ENCODE results near the gene FUT3. TPM values are rescaled to one million over a fixed set of nuclear protein-coding genes. Genes with fewer than 3 reads are reported as not detected.

Gene FUT3
- polyA plus RNA-seq, 1 of the 3 experiments (the other 2 are of a cell fraction): not detected

- H3K9ac ChIP-seq: no peak overlapping the region
- no peaks in the 10 kb centered on the region for H3K9me3 ChIP-seq
- H4K20me1 ChIP-seq (ENCODE audit: insufficient read depth): no peaks in the 10 kb centered on the region
- no peaks in the 10 kb centered on the region for H3K36me3 ChIP-seq (replicated peaks in 1 of 2; ENCODE audit: control insufficient read depth in 1 of 2, insufficient read depth in 2 of 2, low read length in 1 of 2)
- no peak overlapping the region for H3K4me2 ChIP-seq
- H3K4me3 ChIP-seq (ENCODE audit: low read depth in 2 of 2, low read length in 1 of 2): no peak overlapping the region
- H3K79me2 ChIP-seq (ENCODE audit: insufficient read depth): no peaks in the 10 kb centered on the region
- no peaks in the 10 kb centered on the region for H3K9me2 ChIP-seq
- no peak overlapping the region for H2AFZ ChIP-seq (ENCODE audit: low read depth)
- TF ChIP-seq TCF12 (IDR thresholded peaks at IDR 0.05) (no peak), TAF1 (IDR thresholded peaks at IDR 0.05; ENCODE audit: borderline replicate concordance, low read depth, low read length) (no peak), EP300 (IDR thresholded peaks at IDR 0.05; ENCODE audit: borderline replicate concordance in 1 of 2, low read depth in 1 of 2, low read length in 1 of 2) (no peak), RFX5 (IDR thresholded peaks at IDR 0.05; ENCODE audit: low read length) (no peak), RCOR1 (IDR thresholded peaks at IDR 0.05; ENCODE audit: low read length) (no peak), EZH2phosphoT487 (IDR thresholded peaks at IDR 0.05; ENCODE audit: borderline replicate concordance, low read depth) (no peak), TEAD4 (IDR thresholded peaks at IDR 0.05; ENCODE audit: borderline replicate concordance, insufficient read depth) (no peak), GABPA (IDR thresholded peaks at IDR 0.05; ENCODE audit: low read depth) (no peak), MXI1 (IDR thresholded peaks at IDR 0.05; ENCODE audit: low read depth, low read length) (no peak), FOXM1 (IDR thresholded peaks at IDR 0.05; ENCODE audit: low read depth) (no peak), CHD2 (IDR thresholded peaks at IDR 0.05; ENCODE audit: low read length, partially characterized antibody) (no peak), USF1 (IDR thresholded peaks at IDR 0.05; ENCODE audit: borderline replicate concordance, low read depth) (no peak)
- TF ChIP-seq, protein P1, sequence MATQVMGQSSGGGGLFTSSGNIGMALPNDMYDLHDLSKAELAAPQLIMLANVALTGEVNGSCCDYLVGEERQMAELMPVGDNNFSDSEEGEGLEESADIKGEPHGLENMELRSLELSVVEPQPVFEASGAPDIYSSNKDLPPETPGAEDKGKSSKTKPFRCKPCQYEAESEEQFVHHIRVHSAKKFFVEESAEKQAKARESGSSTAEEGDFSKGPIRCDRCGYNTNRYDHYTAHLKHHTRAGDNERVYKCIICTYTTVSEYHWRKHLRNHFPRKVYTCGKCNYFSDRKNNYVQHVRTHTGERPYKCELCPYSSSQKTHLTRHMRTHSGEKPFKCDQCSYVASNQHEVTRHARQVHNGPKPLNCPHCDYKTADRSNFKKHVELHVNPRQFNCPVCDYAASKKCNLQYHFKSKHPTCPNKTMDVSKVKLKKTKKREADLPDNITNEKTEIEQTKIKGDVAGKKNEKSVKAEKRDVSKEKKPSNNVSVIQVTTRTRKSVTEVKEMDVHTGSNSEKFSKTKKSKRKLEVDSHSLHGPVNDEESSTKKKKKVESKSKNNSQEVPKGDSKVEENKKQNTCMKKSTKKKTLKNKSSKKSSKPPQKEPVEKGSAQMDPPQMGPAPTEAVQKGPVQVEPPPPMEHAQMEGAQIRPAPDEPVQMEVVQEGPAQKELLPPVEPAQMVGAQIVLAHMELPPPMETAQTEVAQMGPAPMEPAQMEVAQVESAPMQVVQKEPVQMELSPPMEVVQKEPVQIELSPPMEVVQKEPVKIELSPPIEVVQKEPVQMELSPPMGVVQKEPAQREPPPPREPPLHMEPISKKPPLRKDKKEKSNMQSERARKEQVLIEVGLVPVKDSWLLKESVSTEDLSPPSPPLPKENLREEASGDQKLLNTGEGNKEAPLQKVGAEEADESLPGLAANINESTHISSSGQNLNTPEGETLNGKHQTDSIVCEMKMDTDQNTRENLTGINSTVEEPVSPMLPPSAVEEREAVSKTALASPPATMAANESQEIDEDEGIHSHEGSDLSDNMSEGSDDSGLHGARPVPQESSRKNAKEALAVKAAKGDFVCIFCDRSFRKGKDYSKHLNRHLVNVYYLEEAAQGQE (IDR thresholded peaks at IDR 0.05; ENCODE audit: low read depth, low read length): no peak
- H3K4me1 ChIP-seq (ENCODE audit: control insufficient read depth in 1 of 2, insufficient read depth in 2 of 2, low read depth in 1 of 2, low read length in 1 of 2): peaks cover 0 to 28% of the 10 kb centered on the region in 2 experiments; a peak in 1 of 4 replicates
- no peak for DNase-seq
- H3F3A ChIP-seq (replicated peaks; ENCODE audit: insufficient read depth): no peaks in the 10 kb centered on the region
- H3K27ac ChIP-seq (ENCODE audit: low read depth in 2 of 2, low read length in 1 of 2): no peak overlapping the region
- ChIA-PET POLR2A (no interaction called here), CTCF (no interaction called here)
- WGBS (ENCODE audit: low lambda C conversion rate): 71% methylated on average over 4 of the region's 9 CpGs
- H3K27me3 ChIP-seq (ENCODE audit: insufficient read depth): peaks cover 7% of the 10 kb centered on the region; the same call in 1 of the 2 replicates
Measured at GRCh38 chr19:5831159-5831558, 20.1 kb downstream of the FUT3 start.
